Stimulated activated CD4-positive, alpha-beta T cell treated with anti-CD3 and anti-CD28 coated beads, Interleukin-12 subunit alpha, Interleukin-12 subunit beta, amount 100 ng/mL, for 48 hours (primary cell): Measurements from ENCODE around the gene A4GALT.
A peak's percentile ranks its signal among the peaks of the same experiment; 100 is the strongest.

ENCODE experiments used
- DNase-seq, 3 donors: peaks; one replicate each; pipeline ENCODE4 v3.0.0-alpha.2; 2020; ENCODE audit warnings: low read depth in 2 of 3, low spot score in 1 of 3

The A4GALT gene

GRCh38 chr22:42653999-42654398 is 66.7 kb downstream of the A4GALT start:
- no peak for DNase-seq

GRCh38 chr22:42651134-42651533 is 69.5 kb downstream of the A4GALT start:
- no peak for DNase-seq

- peak; percentile 76 to 81 (median 77) for DNase-seq
Observed at GRCh38 chr22:42649246-42650099, 71.2 kb downstream of the A4GALT start, which contains the start of gene CYB5R3. Gene CYB5R3, minus strand, starts transcription at chr22:42649392. Its CDS starts 77 bp downstream, at chr22:42649315.

GRCh38 chr22:42648368-42649245 is 72.1 kb downstream of the A4GALT start:
- DNase-seq, result peak in 2 of 3 donors; percentile 10 to 12

GRCh38 chr22:42648017-42648367 is 72.7 kb downstream of the A4GALT start:
- no peak for DNase-seq

- DNase-seq, result no peak
Observed at GRCh38 chr22:42646569-42647525, 73.8 kb downstream of the A4GALT start.

- DNase-seq, result no peak
Observed at GRCh38 chr22:42645938-42646568, 74.6 kb downstream of the A4GALT start.

- no peak for DNase-seq
Observed at GRCh38 chr22:42645341-42645937, 75.2 kb downstream of the A4GALT start.

- DNase-seq, result no peak
Observed at GRCh38 chr22:42644422-42645340, 76.0 kb downstream of the A4GALT start.

GRCh38 chr22:42643634-42644421 is 76.8 kb downstream of the A4GALT start:
- no peak for DNase-seq

GRCh38 chr22:42642806-42643633 is 77.7 kb downstream of the A4GALT start:
- no peak for DNase-seq
